ENCODE data around the gene GSTCD. TPM values are rescaled to one million over a fixed set of nuclear protein-coding genes. Genes with fewer than 3 reads are reported as not detected.
A peak's percentile ranks its signal among the peaks of the same experiment; 100 is the strongest.

Gene GSTCD
- total and polyA plus RNA-seq, 10 donors = 1.8 to 14.6 (median 9.5) TPM

- TF ChIP-seq CTCF (IDR thresholded peaks at IDR 0.05 in 8 of 11, conservative IDR thresholded peaks at IDR 0.05 in 3 of 11) (no peak), POLR2AphosphoS5 (IDR thresholded peaks at IDR 0.05) (no peak), POLR2A (IDR thresholded peaks at IDR 0.05) (no peak)
- Histone ChIP-seq H3K4me3 (no peak overlapping the region), H3K4me1 (no peaks in the 10 kb centered on the region), H3K27me3 (replicated peaks in 1 of 7) (no peaks in the 10 kb centered on the region), H3K27ac (no peak overlapping the region), H3K36me3 (no peaks in the 10 kb centered on the region), H3K9me3 (no peaks in the 10 kb centered on the region)
- intact Hi-C loops (cut with DNase I; ENCODE audit: low total_unique reads) = no loop called here
- WGBS, 5 donors = 95 to 100% (median 98%) methylated on average over 1 of the region's 1 CpG
- DNase-seq = no peak
These were observed 88.6 kb downstream of the GSTCD start for GRCh38 chr4:105797225-105797624.

- Histone ChIP-seq H3K4me1 (no peaks in the 10 kb centered on the region), H3K36me3 (no peaks in the 10 kb centered on the region), H3K27ac (no peak overlapping the region), H3K9me3 (no peaks in the 10 kb centered on the region), H3K4me3 (no peak overlapping the region), H3K27me3 (replicated peaks in 1 of 7) (no peaks in the 10 kb centered on the region)
- no peak for DNase-seq
- intact Hi-C loops (cut with DNase I; ENCODE audit: low total_unique reads) = no loop called here
- TF ChIP-seq CTCF (IDR thresholded peaks at IDR 0.05 in 8 of 11, conservative IDR thresholded peaks at IDR 0.05 in 3 of 11) = no peak
- TF ChIP-seq POLR2A (IDR thresholded peaks at IDR 0.05) = no peak
- no peak for TF ChIP-seq POLR2AphosphoS5 (IDR thresholded peaks at IDR 0.05)
- WGBS, 5 donors = 92 to 100% (median 97%) methylated on average over 1 of the region's 1 CpG
These were observed 97.0 kb downstream of the GSTCD start for GRCh38 chr4:105805501-105806120.

DNA sequence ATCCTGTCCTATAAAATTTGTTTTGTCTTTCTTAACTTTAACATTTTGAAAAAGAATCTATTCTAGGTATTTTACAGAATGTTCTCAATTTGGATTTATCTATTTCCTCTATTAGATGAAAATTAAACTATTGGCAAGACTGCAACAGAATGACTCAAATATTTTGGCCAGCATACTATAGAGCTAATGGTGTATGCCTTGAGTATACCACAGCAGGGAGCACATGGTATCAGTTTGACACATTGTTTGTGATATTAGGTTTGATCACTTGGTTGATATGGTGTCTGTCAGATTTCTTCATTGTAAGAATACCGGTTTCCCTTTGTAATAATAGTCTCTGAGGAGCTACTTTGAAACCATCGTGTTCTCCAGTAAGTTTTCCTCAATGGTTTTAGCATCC lies 98.9 kb downstream of the GSTCD start:
- WGBS, 5 donors = 86 to 95% (median 91%) methylated on average over 2 of the region's 2 CpGs
- no peak for TF ChIP-seq POLR2A (IDR thresholded peaks at IDR 0.05)
- TF ChIP-seq POLR2AphosphoS5 (IDR thresholded peaks at IDR 0.05) = no peak
- no peak for TF ChIP-seq CTCF (IDR thresholded peaks at IDR 0.05 in 8 of 11, conservative IDR thresholded peaks at IDR 0.05 in 3 of 11)
- Histone ChIP-seq H3K4me3 (no peak overlapping the region), H3K36me3 (no peaks in the 10 kb centered on the region), H3K27me3 (replicated peaks in 1 of 7) (no peaks in the 10 kb centered on the region), H3K9me3 (no peaks in the 10 kb centered on the region), H3K4me1 (no peaks in the 10 kb centered on the region), H3K27ac (peak overlapping the region in 1 of 8 donors; percentile 28)
- intact Hi-C loops (cut with DNase I; ENCODE audit: low total_unique reads) = no loop called here
- no peak for DNase-seq

DNA sequence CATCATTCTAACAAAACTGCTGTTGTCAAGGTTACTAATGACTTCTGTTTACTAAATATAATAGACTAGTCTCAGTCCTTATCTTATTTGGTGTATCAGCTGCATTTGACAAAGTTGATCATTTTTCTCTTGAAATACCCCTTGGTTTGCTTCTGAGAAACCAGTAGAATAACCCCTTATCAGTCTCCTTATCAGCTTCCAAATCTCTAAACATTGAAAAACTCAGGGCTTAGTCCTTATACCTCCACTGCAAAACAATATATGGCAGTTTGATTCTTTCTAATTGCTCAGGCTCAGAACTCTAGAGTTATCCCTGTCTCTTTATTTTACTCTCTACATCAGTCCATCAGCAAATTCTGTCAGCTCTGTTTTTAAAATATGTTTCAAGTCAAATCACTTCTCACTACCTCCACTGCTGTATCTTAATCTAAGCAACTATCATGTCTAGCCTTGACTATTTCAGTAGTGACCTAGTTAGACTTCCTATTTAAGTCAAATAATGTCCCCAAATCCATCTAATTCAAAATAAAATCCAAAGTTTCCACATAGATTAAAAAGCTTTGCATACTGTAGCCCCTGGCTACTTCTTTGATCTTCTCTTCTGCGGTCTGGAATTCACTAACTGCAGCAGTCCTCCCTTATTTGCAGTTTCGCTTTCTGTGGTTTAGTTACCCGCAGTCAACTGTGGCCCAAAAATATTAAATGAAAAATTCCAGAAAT lies 99.6 kb downstream of the GSTCD start:
- TF ChIP-seq POLR2A (IDR thresholded peaks at IDR 0.05) = no peak
- TF ChIP-seq POLR2AphosphoS5 (IDR thresholded peaks at IDR 0.05) = no peak
- TF ChIP-seq CTCF (IDR thresholded peaks at IDR 0.05 in 8 of 11, conservative IDR thresholded peaks at IDR 0.05 in 3 of 11) = no peak
- no peaks in the 10 kb centered on the region for H3K27me3 ChIP-seq (replicated peaks in 1 of 7)
- H3K4me1 ChIP-seq = no peaks in the 10 kb centered on the region
- DNase-seq = no peak
- H3K4me3 ChIP-seq = peak overlapping the region in 1 of 8 donors; percentile 24
- H3K9me3 ChIP-seq = no peaks in the 10 kb centered on the region
- peak overlapping the region in 5 of 8 donors; percentile 5 to 28 (median 18) for H3K27ac ChIP-seq
- WGBS, 5 donors = 72 to 86% (median 85%) methylated on average over 3 of the region's 3 CpGs
- H3K36me3 ChIP-seq = no peaks in the 10 kb centered on the region
- intact Hi-C loops (cut with DNase I; ENCODE audit: low total_unique reads) = no loop called here
